IMR-90 (cell line): ENCODE measurements around the gene OR52R1. TPM values are rescaled to one million over a fixed set of nuclear protein-coding genes. Genes with fewer than 3 reads are reported as not detected.
"Not testable (repeated sequence)": the region's sequence is repeated elsewhere in the genome, so short reads cannot be mapped to it uniquely, and the experiment has no call there.

Source experiments
- ATAC-seq: fragments of 200-7000 bp; cut with Tn5 transposase; 2 replicates; pipeline ENCODE4 v1.9.1; 2020; ENCODE audit warnings: low read depth, mild to moderate bottlenecking, moderate library complexity
- BruUV-seq: library from RNA; stranded (reverse); fragments of 400-500 nt; replicated peaks from 2 replicates; lab custom pipeline; 2021; lab: Mats Ljungman, UMichigan
- CTCF ChIA-PET: fragments of 300-600 bp; formaldehyde crosslinking; extraction: SDS; loops from one replicate; lab custom pipeline; 2021; ENCODE audit warnings: antibody characterized with exemption; lab: Yijun Ruan, JAX
- POLR2A ChIA-PET: fragments of 300-600 bp; sonication (Branson Sonifier 250); formaldehyde crosslinking; loops from one replicate; lab custom pipeline; 2022; ENCODE audit warnings: antibody characterized with exemption; ENCODE audit not compliant: unreplicated experiment; lab: Charles Lee
- DNase-seq: peaks from one replicate; pipeline ENCODE4 v3.0.0; 2013
- H2AFZ ChIP-seq: replicated peaks from 2 replicates; pipeline ENCODE3; 2013; ENCODE audit warnings: low read length, mild to moderate bottlenecking; ENCODE audit not compliant: poor library complexity
- H2AK5ac ChIP-seq: 2 replicates; pipeline ENCODE4 v1.6.1; 2013; ENCODE audit warnings: low read depth, low read length, inconsistent platforms
- H2AK9ac ChIP-seq: replicated peaks from 2 replicates; pipeline ENCODE3; 2013; ENCODE audit warnings: mild to moderate bottlenecking, low read depth, low read length, moderate library complexity; ENCODE audit not compliant: poor library complexity
- H2BK120ac ChIP-seq: 2 replicates; pipeline ENCODE4 v1.6.1; 2013; ENCODE audit warnings: low read depth, low read length, inconsistent platforms
- H2BK15ac ChIP-seq: 3 replicates; pipeline ENCODE4 v1.6.1; 2013; ENCODE audit warnings: low read depth, low read length, inconsistent platforms
- H2BK20ac ChIP-seq: 2 replicates; pipeline ENCODE4 v1.6.1; 2013; ENCODE audit warnings: low read depth, mild to moderate bottlenecking, inconsistent platforms, low read length, moderate library complexity
- H2BK5ac ChIP-seq: 2 replicates; pipeline ENCODE4 v1.6.1; 2013; ENCODE audit warnings: mild to moderate bottlenecking, low read depth, low read length, inconsistent platforms; ENCODE audit not compliant: poor library complexity, severe bottlenecking
- H3K14ac ChIP-seq: replicated peaks from 2 replicates; pipeline ENCODE4 v1.6.1; 2013; ENCODE audit warnings: low read depth, low read length, inconsistent platforms
- H3K18ac ChIP-seq: 2 replicates; pipeline ENCODE4 v1.6.1; 2013; ENCODE audit warnings: low read depth, low read length, control low read depth
- H3K23ac ChIP-seq: 2 replicates; pipeline ENCODE4 v1.6.1; 2013; ENCODE audit warnings: low read depth, low read length, inconsistent platforms
- H3K27ac ChIP-seq: 2 replicates; pipeline ENCODE4 v1.5.1; 2013; ENCODE audit warnings: mild to moderate bottlenecking, control low read depth, low read length; ENCODE audit not compliant: insufficient read depth
- H3K27me3 ChIP-seq: 2 replicates; pipeline ENCODE4 v1.6.1; 2013; ENCODE audit warnings: low read length; ENCODE audit not compliant: control insufficient read depth, insufficient read depth
- H3K36me3 ChIP-seq: 2 replicates; pipeline ENCODE4 v1.6.1; 2013; ENCODE audit warnings: low read length, mixed read lengths; ENCODE audit not compliant: control insufficient read depth, insufficient read depth
- H3K4ac ChIP-seq: 2 replicates; pipeline ENCODE4 v1.6.1; 2013; ENCODE audit warnings: low read depth, low read length, inconsistent platforms
- H3K4me1 ChIP-seq: 2 replicates; pipeline ENCODE4 v1.6.1; 2013; ENCODE audit warnings: low read length, mixed read lengths; ENCODE audit not compliant: control insufficient read depth, insufficient read depth
- H3K4me2 ChIP-seq: 2 replicates; pipeline ENCODE4 v1.6.1; 2013; ENCODE audit warnings: low read depth, mild to moderate bottlenecking, control low read depth, low read length, moderate library complexity
- H3K4me3 ChIP-seq: 2 replicates; pipeline ENCODE4 v1.5.1; 2013; ENCODE audit warnings: low read depth, mild to moderate bottlenecking, control low read depth, low read length, moderate library complexity; ENCODE audit not compliant: insufficient read depth
- H3K56ac ChIP-seq: 2 replicates; pipeline ENCODE4 v1.6.1; 2013; ENCODE audit warnings: low read length, inconsistent platforms; ENCODE audit not compliant: insufficient read depth; ENCODE audit errors: extremely low read depth
- H3K79me1 ChIP-seq, 2 experiments: 2 replicates each; pipeline ENCODE4 v1.6.1; 2013; ENCODE audit warnings: low read length in 2 of 2, inconsistent platforms in 1 of 2, low read depth in 1 of 2
- H3K9ac ChIP-seq: 2 replicates; pipeline ENCODE4 v1.6.1; 2013; ENCODE audit warnings: low read depth, low read length, control low read depth
- H3K9me1 ChIP-seq: 2 replicates; pipeline ENCODE4 v1.6.1; 2013; ENCODE audit warnings: low read length, inconsistent platforms; ENCODE audit not compliant: insufficient read depth
- H3K9me3 ChIP-seq: 2 replicates; pipeline ENCODE4 v1.6.1; 2013; ENCODE audit warnings: low read length; ENCODE audit not compliant: control insufficient read depth, insufficient read depth
- H4K20me1 ChIP-seq: 2 replicates; pipeline ENCODE4 v1.6.1; 2013; ENCODE audit warnings: low read length, inconsistent platforms; ENCODE audit not compliant: insufficient read depth
- H4K5ac ChIP-seq: 2 replicates; pipeline ENCODE4 v1.6.1; 2013; ENCODE audit warnings: mild to moderate bottlenecking, low read depth, low read length, control low read depth
- H4K8ac ChIP-seq, 2 experiments: 2 replicates each; pipeline ENCODE4 v1.6.1; 2013; ENCODE audit warnings: low read depth in 2 of 2, low read length in 2 of 2, control low read depth in 1 of 2, inconsistent platforms in 1 of 2
- H4K91ac ChIP-seq: 2 replicates; pipeline ENCODE4 v1.6.1; 2013; ENCODE audit warnings: low read depth, low read length, inconsistent platforms; ENCODE audit not compliant: insufficient read depth
- WGBS, 2 experiments: methylation state at CpG; one replicate each; pipeline versions ENCODE4 v1.1.5 to v1.1.7; 2013; ENCODE audit warnings: missing lambda C conversion rate in 2 of 2; ENCODE audit not compliant: insufficient read length in 1 of 2; ENCODE audit errors: extremely low coverage in 2 of 2; 5-methylcytosine and 5-hydroxymethylcytosine counted together
- dilution Hi-C: fragments of 300-500 bp; cut with HindIII; formaldehyde crosslinking; loops from one replicate; pipeline ENCODE4 v1.14.3; 2018; ENCODE audit warnings: low sequenced_read_pairs; ENCODE audit not compliant: unreplicated experiment
- in situ Hi-C: fragments of 300-500 bp; cut with MboI; formaldehyde crosslinking; loops from 3 replicates; pipeline ENCODE4 v1.14.3; 2019; ENCODE audit warnings: low sequenced_read_pairs, inconsistent platforms, mixed read lengths
- intact Hi-C: fragments of 100-400 bp; cut with micrococcal nuclease; formaldehyde crosslinking; loops from 2 replicates; pipeline ENCODE4 v1.10.0; 2022
- polyA plus RNA-seq, 3 experiments: library from polyadenylated mRNA; depleted of rRNA; stranded (reverse); fragments of >200 nt; gene quantifications; 2 replicates each; pipeline ENCODE4 v1.2.3, GENCODE V29; 2012; ENCODE audit warnings: low replicate concordance in 1 of 3
- total RNA-seq: library from RNA; depleted of rRNA; stranded (reverse); fragments of >200 nt; gene quantifications from 2 replicates; pipeline ENCODE4 v1.2.3, GENCODE V29; 2012

The OR52R1 gene
- total and polyA plus RNA-seq, 2 of the 4 experiments (the other 2 are of a cell fraction), result not detected

DNA sequence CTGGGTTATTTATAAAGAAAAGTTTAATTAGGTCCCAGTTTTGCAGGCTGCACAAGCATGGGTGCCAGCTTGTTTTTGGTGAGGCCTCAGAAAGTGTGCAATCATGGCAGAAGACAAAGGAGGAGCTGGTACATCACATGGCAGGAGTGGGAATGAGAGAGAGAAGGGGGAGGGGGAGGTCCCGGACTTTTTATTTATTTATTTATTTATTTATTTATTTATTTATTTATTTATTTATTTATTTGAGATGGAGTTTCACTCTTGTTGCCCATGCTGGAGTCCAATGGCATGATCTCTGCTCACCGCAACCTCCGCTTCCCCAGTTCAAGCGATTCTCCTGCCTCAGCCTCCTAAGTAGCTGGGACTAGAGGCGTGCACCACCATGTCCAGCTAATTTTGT, 2.9 kb downstream of the OR52R1 start:
- H2AK5ac ChIP-seq, H3K36me3 ChIP-seq, H3K27me3 ChIP-seq, H3K9ac ChIP-seq, H3K79me1 ChIP-seq, in situ Hi-C loops, H2BK5ac ChIP-seq, H3K4me3 ChIP-seq, H2BK120ac ChIP-seq, POLR2A ChIA-PET, DNase-seq, H3K14ac ChIP-seq, H3K9me3 ChIP-seq, H2AFZ ChIP-seq, H3K23ac ChIP-seq, H4K8ac ChIP-seq, dilution Hi-C loops, CTCF ChIA-PET, H4K20me1 ChIP-seq, H3K9me1 ChIP-seq, intact Hi-C loops, H2BK20ac ChIP-seq, H3K4ac ChIP-seq, H4K91ac ChIP-seq, H3K27ac ChIP-seq, H2BK15ac ChIP-seq, H3K18ac ChIP-seq, H3K56ac ChIP-seq, ATAC-seq, H3K4me2 ChIP-seq, H4K5ac ChIP-seq, H2AK9ac ChIP-seq, H3K4me1 ChIP-seq, BruUV-seq: not testable (repeated sequence)
- no CpG with 5 or more reads among the region's 5 CpGs for WGBS, 2 experiments
